ENCODE data around the gene LRRTM3.

DNA sequence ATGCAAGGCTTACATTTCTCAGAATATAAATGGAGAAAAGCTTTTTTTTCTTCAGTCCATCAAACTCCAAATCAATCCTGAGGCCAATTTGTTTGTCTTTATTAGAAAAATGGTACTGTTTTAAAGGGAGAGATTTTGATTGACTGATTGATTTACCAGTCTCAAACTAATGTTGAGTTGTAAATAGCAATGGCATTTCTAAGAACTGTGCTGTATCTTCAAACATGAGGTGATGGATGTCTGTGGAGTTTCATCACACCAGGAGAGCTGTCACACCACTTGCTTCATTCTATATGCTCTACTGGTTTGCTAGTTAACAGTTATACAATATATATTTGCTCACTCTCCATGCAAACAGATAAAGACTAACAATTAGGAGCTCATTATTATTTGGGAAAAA lies 39.0 kb upstream of the LRRTM3 start:
- TF ChIP-seq, protein P1, sequence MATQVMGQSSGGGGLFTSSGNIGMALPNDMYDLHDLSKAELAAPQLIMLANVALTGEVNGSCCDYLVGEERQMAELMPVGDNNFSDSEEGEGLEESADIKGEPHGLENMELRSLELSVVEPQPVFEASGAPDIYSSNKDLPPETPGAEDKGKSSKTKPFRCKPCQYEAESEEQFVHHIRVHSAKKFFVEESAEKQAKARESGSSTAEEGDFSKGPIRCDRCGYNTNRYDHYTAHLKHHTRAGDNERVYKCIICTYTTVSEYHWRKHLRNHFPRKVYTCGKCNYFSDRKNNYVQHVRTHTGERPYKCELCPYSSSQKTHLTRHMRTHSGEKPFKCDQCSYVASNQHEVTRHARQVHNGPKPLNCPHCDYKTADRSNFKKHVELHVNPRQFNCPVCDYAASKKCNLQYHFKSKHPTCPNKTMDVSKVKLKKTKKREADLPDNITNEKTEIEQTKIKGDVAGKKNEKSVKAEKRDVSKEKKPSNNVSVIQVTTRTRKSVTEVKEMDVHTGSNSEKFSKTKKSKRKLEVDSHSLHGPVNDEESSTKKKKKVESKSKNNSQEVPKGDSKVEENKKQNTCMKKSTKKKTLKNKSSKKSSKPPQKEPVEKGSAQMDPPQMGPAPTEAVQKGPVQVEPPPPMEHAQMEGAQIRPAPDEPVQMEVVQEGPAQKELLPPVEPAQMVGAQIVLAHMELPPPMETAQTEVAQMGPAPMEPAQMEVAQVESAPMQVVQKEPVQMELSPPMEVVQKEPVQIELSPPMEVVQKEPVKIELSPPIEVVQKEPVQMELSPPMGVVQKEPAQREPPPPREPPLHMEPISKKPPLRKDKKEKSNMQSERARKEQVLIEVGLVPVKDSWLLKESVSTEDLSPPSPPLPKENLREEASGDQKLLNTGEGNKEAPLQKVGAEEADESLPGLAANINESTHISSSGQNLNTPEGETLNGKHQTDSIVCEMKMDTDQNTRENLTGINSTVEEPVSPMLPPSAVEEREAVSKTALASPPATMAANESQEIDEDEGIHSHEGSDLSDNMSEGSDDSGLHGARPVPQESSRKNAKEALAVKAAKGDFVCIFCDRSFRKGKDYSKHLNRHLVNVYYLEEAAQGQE (IDR thresholded peaks at IDR 0.05; ENCODE audit: insufficient read depth in 1 of 2, low read depth in 2 of 2, low read length in 2 of 2): no peak
- TF ChIP-seq POLR2AphosphoS5 (IDR thresholded peaks at IDR 0.05; ENCODE audit: low read depth, low read length) (no peak), TAF1 (IDR thresholded peaks at IDR 0.05; ENCODE audit: borderline replicate concordance, insufficient read depth, low read length) (no peak)
